ENCODE data around the gene PRKCI. TPM values are rescaled to one million over a fixed set of nuclear protein-coding genes. Genes with fewer than 3 reads are reported as not detected.
A peak's percentile ranks its signal among the peaks of the same experiment; 100 is the strongest.

Gene PRKCI
- total and polyA plus RNA-seq, 9 of the 15 experiments (the other 6 are each of a cell fraction or from before 2014, with no cell fraction given), result 10.5 to 43.2 (median 31.4) TPM

GRCh38 chr3:170307671-170308405, 85.6 kb downstream of the PRKCI start (continued):
- TF ChIP-seq, protein P1, sequence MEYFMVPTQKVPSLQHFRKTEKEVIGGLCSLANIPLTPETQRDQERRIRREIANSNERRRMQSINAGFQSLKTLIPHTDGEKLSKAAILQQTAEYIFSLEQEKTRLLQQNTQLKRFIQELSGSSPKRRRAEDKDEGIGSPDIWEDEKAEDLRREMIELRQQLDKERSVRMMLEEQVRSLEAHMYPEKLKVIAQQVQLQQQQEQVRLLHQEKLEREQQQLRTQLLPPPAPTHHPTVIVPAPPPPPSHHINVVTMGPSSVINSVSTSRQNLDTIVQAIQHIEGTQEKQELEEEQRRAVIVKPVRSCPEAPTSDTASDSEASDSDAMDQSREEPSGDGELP (CRISPR knock-in tag; IDR thresholded peaks at IDR 0.05; ENCODE audit: borderline replicate concordance), result peak; percentile 13; the same call in 1 of the 2 replicates
- TF ChIP-seq JUND (IDR thresholded peaks at IDR 0.05; ENCODE audit: borderline replicate concordance, low read depth, low read length), result peak; percentile 75
- TF ChIP-seq JUND (tag; IDR thresholded peaks at IDR 0.05; ENCODE audit: borderline replicate concordance, low read depth, low read length), result peak; percentile 46; the same call in 1 of the 3 replicates
- no peak for TF ChIP-seq BRCA1 (IDR thresholded peaks at IDR 0.05)
- no peak for TF ChIP-seq BRCA1 (CRISPR knock-in tag; IDR thresholded peaks at IDR 0.05)
- TF ChIP-seq GTF3C2 (IDR thresholded peaks at IDR 0.05; ENCODE audit: borderline replicate concordance, extremely low read depth, insufficient read length), result peak; percentile 61
- TF ChIP-seq SMARCE1 (IDR thresholded peaks at IDR 0.05), result peak; percentile 63; the same call in 1 of the 2 replicates
- peak; percentile 64 for TF ChIP-seq CEBPB (tag; IDR thresholded peaks at IDR 0.05)
- 0 out of 2 replicates have a peak, but pooled peaks have one; percentile 26 for TF ChIP-seq ZBTB33 (CRISPR knock-in tag; IDR thresholded peaks at IDR 0.05)
- TF ChIP-seq HNRNPUL1 (IDR thresholded peaks at IDR 0.05; ENCODE audit: low read length), result no peak
- TF ChIP-seq PHF21A (IDR thresholded peaks at IDR 0.05; ENCODE audit: borderline replicate concordance, low read depth), result no peak
- peak; percentile 68 for TF ChIP-seq ARID1B (IDR thresholded peaks at IDR 0.05)
- peak; percentile 40; the same call in 1 of the 2 replicates for TF ChIP-seq SMARCA4 (IDR thresholded peaks at IDR 0.05)
- TF ChIP-seq CCNT2 (IDR thresholded peaks at IDR 0.05; ENCODE audit: borderline replicate concordance, extremely low read depth, insufficient read length, low read depth, low read length), result no peak
- TF ChIP-seq FOXK2 (conservative IDR thresholded peaks at IDR 0.05 in 1 of 2, IDR thresholded peaks at IDR 0.05 in 1 of 2; ENCODE audit: low read depth in 2 of 2), result peak; percentile 53 to 66; a peak in 2 of 4 replicates
- TF ChIP-seq CEBPG (CRISPR knock-in tag; IDR thresholded peaks at IDR 0.05), result 0 out of 2 replicates have a peak, but pooled peaks have one; percentile 32
- TF ChIP-seq CEBPG (tag; conservative IDR thresholded peaks at IDR 0.05 in 1 of 2, IDR thresholded peaks at IDR 0.05 in 1 of 2), result peak in 1 of 2 experiments; percentile 69; a peak in 2 of 4 replicates
- TF ChIP-seq FOSL1 (tag; conservative IDR thresholded peaks at IDR 0.05), result peak; percentile 87
- no peak for TF ChIP-seq STAT5B (CRISPR knock-in tag; IDR thresholded peaks at IDR 0.05)
- peak; percentile 30; the same call in 1 of the 2 replicates for TF ChIP-seq ATF7 (IDR thresholded peaks at IDR 0.05)
- peak; percentile 60 for TF ChIP-seq ADNP (tag; IDR thresholded peaks at IDR 0.05)
- TF ChIP-seq CBFA2T2 (conservative IDR thresholded peaks at IDR 0.05), result 0 out of 2 replicates have a peak, but pooled peaks have one; percentile 19
- TF ChIP-seq TGIF2 (CRISPR knock-in tag; IDR thresholded peaks at IDR 0.05), result no peak

Measured in K562 (cell line).